ENCODE measurements around the gene TAB2.
A peak's percentile ranks its signal among the peaks of the same experiment; 100 is the strongest.

Gene TAB2

GRCh38 chr6:149317644-149318571, at the start of gene TAB2:
TSS of gene TAB2 (plus strand) at chr6:149317712. CDS start at chr6:149369998, 52,286 bp downstream.
- peak; percentile 83 to 87 for DNase-seq

- no peak for DNase-seq
Measured at GRCh38 chr6:149268146-149268545, 49.4 kb upstream of the TAB2 start.

GRCh38 chr6:149268768-149269167, 48.7 kb upstream of the TAB2 start:
- DNase-seq, result no peak

GRCh38 chr6:149270616-149271015, 46.9 kb upstream of the TAB2 start:
- no peak for DNase-seq

GRCh38 chr6:149271348-149272340, 45.9 kb upstream of the TAB2 start:
- DNase-seq, result peak; percentile 49 to 89

GRCh38 chr6:149273318-149273717, 44.2 kb upstream of the TAB2 start:
- DNase-seq, result no peak

GRCh38 chr6:149275621-149276020, 41.9 kb upstream of the TAB2 start:
- no peak for DNase-seq

DNA sequence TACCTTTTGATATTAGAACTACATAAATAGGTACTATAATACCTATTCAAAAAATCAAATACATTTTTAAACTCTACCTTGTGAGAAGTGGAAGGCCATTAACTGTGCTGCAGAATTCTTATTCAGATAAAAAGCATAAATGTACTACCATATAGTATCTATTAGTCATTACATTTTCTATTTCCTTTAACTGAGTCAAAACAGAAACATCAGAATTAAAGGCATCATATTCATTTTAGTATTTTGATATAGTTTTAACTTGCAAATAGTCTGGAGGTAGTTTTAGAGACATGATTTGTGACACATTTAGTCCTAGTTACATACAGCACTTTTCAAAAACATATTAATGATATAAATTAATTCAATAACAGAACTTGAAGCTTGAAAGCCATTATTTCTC, 39.9 kb upstream of the TAB2 start:
- DNase-seq, result no peak

- DNase-seq, result no peak
Measured at GRCh38 chr6:149278997-149279396, 38.5 kb upstream of the TAB2 start.

DNA sequence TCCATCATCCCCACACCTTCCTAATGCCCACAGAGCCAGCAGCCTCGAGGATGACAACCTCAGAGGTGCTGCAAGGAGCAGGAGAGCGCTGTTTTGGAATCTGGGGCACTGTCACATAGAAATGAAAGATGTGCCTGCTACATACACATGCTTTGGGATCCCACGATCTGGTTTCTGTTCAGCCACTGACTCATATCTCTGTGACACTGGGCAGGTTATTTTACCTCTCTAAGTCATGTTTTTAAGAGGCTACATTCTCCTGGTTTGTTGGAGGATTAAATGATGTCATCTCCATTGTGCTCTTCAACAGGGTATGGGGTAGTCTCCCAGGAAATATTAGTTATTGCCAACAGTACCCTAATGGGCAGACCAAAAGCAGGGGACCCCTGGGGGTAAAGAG, 32.6 kb upstream of the TAB2 start:
- DNase-seq, result no peak

GRCh38 chr6:149285626-149286025, 31.9 kb upstream of the TAB2 start:
- no peak for DNase-seq

DNA sequence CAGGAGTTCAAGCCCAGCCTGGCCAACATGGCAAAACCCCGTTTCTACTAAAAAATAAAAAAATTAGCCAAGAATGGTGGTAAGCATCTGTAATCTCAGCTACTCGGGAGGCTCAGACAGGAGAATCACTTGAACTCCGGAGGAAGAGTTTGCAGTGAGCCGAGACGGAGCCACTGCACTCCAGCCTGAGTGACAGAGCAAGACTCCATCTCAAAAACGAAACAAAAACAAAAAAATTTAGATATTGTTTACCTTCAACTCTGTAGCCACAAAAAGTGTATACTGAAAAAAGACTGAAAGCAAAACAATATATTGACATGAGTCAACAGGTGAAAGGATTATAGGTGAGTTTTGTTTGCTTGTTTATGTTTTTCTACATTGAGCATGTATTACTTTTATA, 30.6 kb upstream of the TAB2 start:
- no peak for DNase-seq

DNA sequence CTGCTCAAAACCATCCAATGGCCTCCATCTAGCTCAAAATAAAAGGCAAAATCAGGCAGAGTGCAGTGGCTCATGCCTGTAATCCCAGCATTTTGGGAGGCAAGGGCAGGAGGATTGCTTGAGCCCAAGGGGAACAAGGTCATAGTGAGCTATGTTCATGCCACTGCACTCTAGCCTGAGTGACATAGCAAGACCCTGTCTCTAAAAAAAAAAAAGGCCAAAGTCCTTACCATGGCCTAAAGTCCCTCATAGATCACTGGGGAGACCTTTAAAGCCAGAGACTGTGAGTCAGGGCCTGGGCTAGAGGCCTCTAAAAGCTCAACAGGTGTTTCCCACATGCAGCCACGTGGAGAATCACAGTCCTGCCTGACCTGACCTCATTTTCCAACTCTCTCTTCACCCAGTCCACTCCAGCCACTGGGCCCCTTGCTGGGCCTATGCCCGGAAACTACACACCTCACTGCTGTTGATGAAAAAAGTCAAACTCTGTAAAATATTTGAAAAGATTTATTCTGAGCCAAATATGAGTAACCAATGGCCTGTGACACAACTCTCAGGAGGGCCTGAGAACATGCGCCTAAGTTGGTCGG, 28.2 kb upstream of the TAB2 start:
- no peak for DNase-seq

GRCh38 chr6:149289966-149290365, 27.5 kb upstream of the TAB2 start:
- DNase-seq, result no peak

GRCh38 chr6:149293244-149293643, 24.3 kb upstream of the TAB2 start:
- no peak for DNase-seq

GRCh38 chr6:149300563-149300962, 16.9 kb upstream of the TAB2 start:
- no peak for DNase-seq

GRCh38 chr6:149302723-149303122, 14.8 kb upstream of the TAB2 start:
- DNase-seq, result no peak

GRCh38 chr6:149303468-149303867, 14.0 kb upstream of the TAB2 start:
- no peak for DNase-seq

DNA sequence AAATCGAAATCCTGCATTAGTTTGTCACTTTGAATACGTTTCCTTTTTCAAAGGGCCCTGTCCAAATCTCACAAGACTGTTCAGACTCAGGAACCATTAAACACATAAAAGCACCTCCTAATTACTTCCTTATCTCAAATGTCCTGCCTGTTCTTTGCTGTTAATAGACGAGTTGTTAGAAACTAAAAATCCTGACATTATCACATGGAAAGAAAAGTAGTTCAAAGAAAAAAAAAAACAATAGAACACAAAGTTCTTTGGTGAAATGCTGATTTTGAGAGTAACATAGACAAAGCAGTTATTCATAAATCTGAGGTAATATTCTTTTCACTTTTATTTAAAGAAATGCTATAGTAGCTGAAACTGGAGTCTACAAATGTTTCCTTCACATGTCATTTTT, 12.1 kb upstream of the TAB2 start:
- no peak for DNase-seq

- DNase-seq, result no peak
Measured at GRCh38 chr6:149306967-149307366, 10.5 kb upstream of the TAB2 start.

DNA sequence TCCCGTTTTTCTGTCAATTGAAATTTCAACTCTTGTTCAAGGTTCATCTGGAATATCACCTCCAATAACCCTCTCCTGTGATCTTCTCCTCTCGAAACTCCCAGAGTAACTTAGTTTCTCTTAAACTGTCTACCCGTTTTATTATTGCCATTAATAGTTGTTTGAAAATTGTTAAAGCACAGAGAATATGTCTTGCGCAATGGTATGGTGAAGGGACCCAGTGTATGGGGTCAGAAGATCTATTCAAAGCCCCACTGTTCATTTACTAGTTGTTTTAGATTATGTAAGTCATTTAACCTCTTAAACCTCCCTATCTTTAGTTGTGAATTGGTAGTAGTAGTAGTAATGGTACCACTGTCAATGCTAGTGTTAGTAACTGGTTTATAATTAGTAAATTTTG, 6.2 kb upstream of the TAB2 start:
- no peak for DNase-seq

- DNase-seq, result no peak
Measured at GRCh38 chr6:149311766-149312165, 5.7 kb upstream of the TAB2 start.

GRCh38 chr6:149313070-149313469, 4.4 kb upstream of the TAB2 start:
- no peak for DNase-seq

Measured in stimulated activated CD4-positive, alpha-beta T cell treated with anti-CD3 and anti-CD28 coated beads, Interleukin-4, amount 100 ng/mL, for 4 hours (primary cell).